GM21619 (cell line): Measurements from ENCODE around the gene CYP2A7.
"Not testable (repeated sequence)": the region's sequence is repeated elsewhere in the genome, so short reads cannot be mapped to it uniquely, and the experiment has no call there.

Experiments used
- ATAC-seq: cut with Tn5 transposase; IDR thresholded peaks from one replicate; pipeline ENCODE4 v1.9.1; 2021; ENCODE audit not compliant: unreplicated experiment

CYP2A7 gene

GRCh38 chr19:40882062-40882461 lies at the start of gene CYP2A7:
Gene CYP2A7 (minus strand): TSS chr19:40882231. CDS start chr19:40882210, 21 bp downstream.
- not testable (repeated sequence) for ATAC-seq

GRCh38 chr19:40930799-40931198 lies 48.8 kb upstream of the CYP2A7 start:
- ATAC-seq: not testable (repeated sequence)

- not testable (repeated sequence) for ATAC-seq
Measured at GRCh38 chr19:40929942-40930341, 47.9 kb upstream of the CYP2A7 start.

GRCh38 chr19:40928850-40929249 lies 46.8 kb upstream of the CYP2A7 start:
- no peak for ATAC-seq

GRCh38 chr19:40927567-40927966 lies 45.5 kb upstream of the CYP2A7 start:
- ATAC-seq: no peak

GRCh38 chr19:40926276-40926675 lies 44.2 kb upstream of the CYP2A7 start:
- ATAC-seq: not testable (repeated sequence)

- ATAC-seq: no peak
Measured at GRCh38 chr19:40923934-40924391, 41.9 kb upstream of the CYP2A7 start.

- not testable (repeated sequence) for ATAC-seq
Measured at GRCh38 chr19:40922237-40923160, 40.5 kb upstream of the CYP2A7 start.

GRCh38 chr19:40921005-40921897 lies 39.2 kb upstream of the CYP2A7 start:
- ATAC-seq: no peak

- ATAC-seq: no peak
Measured at GRCh38 chr19:40920300-40921004, 38.4 kb upstream of the CYP2A7 start.

- ATAC-seq: not testable (repeated sequence)
Measured at GRCh38 chr19:40919530-40920299, 37.7 kb upstream of the CYP2A7 start.

- not testable (repeated sequence) for ATAC-seq
Measured at GRCh38 chr19:40918303-40918702, 36.3 kb upstream of the CYP2A7 start.

GRCh38 chr19:40908976-40909375 lies 26.9 kb upstream of the CYP2A7 start:
- no peak for ATAC-seq

GRCh38 chr19:40907968-40908735 lies 26.1 kb upstream of the CYP2A7 start:
- no peak for ATAC-seq

- no peak for ATAC-seq
Measured at GRCh38 chr19:40906512-40906911, 24.5 kb upstream of the CYP2A7 start.

GRCh38 chr19:40904673-40905156 lies 22.7 kb upstream of the CYP2A7 start:
- not testable (repeated sequence) for ATAC-seq

- not testable (repeated sequence) for ATAC-seq
Measured at GRCh38 chr19:40901975-40902750, 20.1 kb upstream of the CYP2A7 start.

- not testable (repeated sequence) for ATAC-seq
Measured at GRCh38 chr19:40900521-40900920, 18.5 kb upstream of the CYP2A7 start.
